IMR-90 (cell line): ENCODE data around the gene SELENOP. TPM values are rescaled to one million over a fixed set of nuclear protein-coding genes. Genes with fewer than 3 reads are reported as not detected.

Experiments used
- ATAC-seq: fragments of 200-7000 bp; cut with Tn5 transposase; 2 replicates; pipeline ENCODE4 v1.9.1; 2020; ENCODE audit warnings: low read depth, mild to moderate bottlenecking, moderate library complexity
- BruUV-seq: library from RNA; stranded (reverse); fragments of 400-500 nt; replicated peaks from 2 replicates; lab custom pipeline; 2021; lab: Mats Ljungman, UMichigan
- CTCF ChIA-PET: fragments of 300-600 bp; formaldehyde crosslinking; extraction: SDS; loops from one replicate; lab custom pipeline; 2021; ENCODE audit warnings: antibody characterized with exemption; lab: Yijun Ruan, JAX
- POLR2A ChIA-PET: fragments of 300-600 bp; sonication (Branson Sonifier 250); formaldehyde crosslinking; loops from one replicate; lab custom pipeline; 2022; ENCODE audit warnings: antibody characterized with exemption; ENCODE audit not compliant: unreplicated experiment; lab: Charles Lee
- DNase-seq: peaks from one replicate; pipeline ENCODE4 v3.0.0; 2013
- H2AFZ ChIP-seq: replicated peaks from 2 replicates; pipeline ENCODE3; 2013; ENCODE audit warnings: low read length, mild to moderate bottlenecking; ENCODE audit not compliant: poor library complexity
- H2AK5ac ChIP-seq: 2 replicates; pipeline ENCODE4 v1.6.1; 2013; ENCODE audit warnings: low read depth, low read length, inconsistent platforms
- H2AK9ac ChIP-seq: replicated peaks from 2 replicates; pipeline ENCODE3; 2013; ENCODE audit warnings: mild to moderate bottlenecking, low read depth, low read length, moderate library complexity; ENCODE audit not compliant: poor library complexity
- H2BK120ac ChIP-seq: 2 replicates; pipeline ENCODE4 v1.6.1; 2013; ENCODE audit warnings: low read depth, low read length, inconsistent platforms
- H2BK15ac ChIP-seq: 3 replicates; pipeline ENCODE4 v1.6.1; 2013; ENCODE audit warnings: low read depth, low read length, inconsistent platforms
- H2BK20ac ChIP-seq: 2 replicates; pipeline ENCODE4 v1.6.1; 2013; ENCODE audit warnings: low read depth, mild to moderate bottlenecking, inconsistent platforms, low read length, moderate library complexity
- H2BK5ac ChIP-seq: 2 replicates; pipeline ENCODE4 v1.6.1; 2013; ENCODE audit warnings: mild to moderate bottlenecking, low read depth, low read length, inconsistent platforms; ENCODE audit not compliant: poor library complexity, severe bottlenecking
- H3K14ac ChIP-seq: replicated peaks from 2 replicates; pipeline ENCODE4 v1.6.1; 2013; ENCODE audit warnings: low read depth, low read length, inconsistent platforms
- H3K18ac ChIP-seq: 2 replicates; pipeline ENCODE4 v1.6.1; 2013; ENCODE audit warnings: low read depth, low read length, control low read depth
- H3K23ac ChIP-seq: 2 replicates; pipeline ENCODE4 v1.6.1; 2013; ENCODE audit warnings: low read depth, low read length, inconsistent platforms
- H3K27ac ChIP-seq: 2 replicates; pipeline ENCODE4 v1.5.1; 2013; ENCODE audit warnings: mild to moderate bottlenecking, control low read depth, low read length; ENCODE audit not compliant: insufficient read depth
- H3K27me3 ChIP-seq: 2 replicates; pipeline ENCODE4 v1.6.1; 2013; ENCODE audit warnings: low read length; ENCODE audit not compliant: control insufficient read depth, insufficient read depth
- H3K36me3 ChIP-seq: 2 replicates; pipeline ENCODE4 v1.6.1; 2013; ENCODE audit warnings: low read length, mixed read lengths; ENCODE audit not compliant: control insufficient read depth, insufficient read depth
- H3K4ac ChIP-seq: 2 replicates; pipeline ENCODE4 v1.6.1; 2013; ENCODE audit warnings: low read depth, low read length, inconsistent platforms
- H3K4me1 ChIP-seq: 2 replicates; pipeline ENCODE4 v1.6.1; 2013; ENCODE audit warnings: low read length, mixed read lengths; ENCODE audit not compliant: control insufficient read depth, insufficient read depth
- H3K4me2 ChIP-seq: 2 replicates; pipeline ENCODE4 v1.6.1; 2013; ENCODE audit warnings: low read depth, mild to moderate bottlenecking, control low read depth, low read length, moderate library complexity
- H3K4me3 ChIP-seq: 2 replicates; pipeline ENCODE4 v1.5.1; 2013; ENCODE audit warnings: low read depth, mild to moderate bottlenecking, control low read depth, low read length, moderate library complexity; ENCODE audit not compliant: insufficient read depth
- H3K56ac ChIP-seq: 2 replicates; pipeline ENCODE4 v1.6.1; 2013; ENCODE audit warnings: low read length, inconsistent platforms; ENCODE audit not compliant: insufficient read depth; ENCODE audit errors: extremely low read depth
- H3K79me1 ChIP-seq, 2 experiments: 2 replicates each; pipeline ENCODE4 v1.6.1; 2013; ENCODE audit warnings: low read length in 2 of 2, inconsistent platforms in 1 of 2, low read depth in 1 of 2
- H3K9ac ChIP-seq: 2 replicates; pipeline ENCODE4 v1.6.1; 2013; ENCODE audit warnings: low read depth, low read length, control low read depth
- H3K9me1 ChIP-seq: 2 replicates; pipeline ENCODE4 v1.6.1; 2013; ENCODE audit warnings: low read length, inconsistent platforms; ENCODE audit not compliant: insufficient read depth
- H3K9me3 ChIP-seq: 2 replicates; pipeline ENCODE4 v1.6.1; 2013; ENCODE audit warnings: low read length; ENCODE audit not compliant: control insufficient read depth, insufficient read depth
- H4K20me1 ChIP-seq: 2 replicates; pipeline ENCODE4 v1.6.1; 2013; ENCODE audit warnings: low read length, inconsistent platforms; ENCODE audit not compliant: insufficient read depth
- H4K5ac ChIP-seq: 2 replicates; pipeline ENCODE4 v1.6.1; 2013; ENCODE audit warnings: mild to moderate bottlenecking, low read depth, low read length, control low read depth
- H4K8ac ChIP-seq, 2 experiments: 2 replicates each; pipeline ENCODE4 v1.6.1; 2013; ENCODE audit warnings: low read depth in 2 of 2, low read length in 2 of 2, control low read depth in 1 of 2, inconsistent platforms in 1 of 2
- H4K91ac ChIP-seq: 2 replicates; pipeline ENCODE4 v1.6.1; 2013; ENCODE audit warnings: low read depth, low read length, inconsistent platforms; ENCODE audit not compliant: insufficient read depth
- BHLHE40 ChIP-seq: fragments of 150-350 bp; IDR thresholded peaks from 2 replicates; pipeline ENCODE4 v1.6.1; 2016; ENCODE audit warnings: mild to moderate bottlenecking, low read depth, low read length
- CEBPB ChIP-seq: IDR thresholded peaks from 2 replicates; pipeline ENCODE4 v1.6.1; 2012; ENCODE audit warnings: low read depth, low read length, improper control_type of control experiment
- CHD1 ChIP-seq: IDR thresholded peaks from 2 replicates; pipeline ENCODE4 v1.6.1; 2012; ENCODE audit warnings: low read depth, low read length, improper control_type of control experiment
- CTCF ChIP-seq: conservative IDR thresholded peaks from 2 replicates; pipeline ENCODE4 v1.5.1; 2012; ENCODE audit warnings: mild to moderate bottlenecking, low read depth, low read length, improper control_type of control experiment
- ELK1 ChIP-seq: fragments of 150-350 bp; IDR thresholded peaks from 2 replicates; pipeline ENCODE4 v1.6.1; 2016; ENCODE audit warnings: low read depth, mild to moderate bottlenecking, low read length, moderate library complexity, borderline replicate concordance
- FOS ChIP-seq: fragments of 150-350 bp; IDR thresholded peaks from 2 replicates; pipeline ENCODE4 v1.6.1; 2016; ENCODE audit warnings: low read depth, low read length
- MAFK ChIP-seq: IDR thresholded peaks from 2 replicates; pipeline ENCODE4 v1.6.1; 2012; ENCODE audit warnings: low read depth, low read length, improper control_type of control experiment
- MAZ ChIP-seq: IDR thresholded peaks from 2 replicates; pipeline ENCODE4 v1.6.1; 2012; ENCODE audit warnings: low read depth, mild to moderate bottlenecking, low read length, improper control_type of control experiment, moderate library complexity, borderline replicate concordance
- MXI1 ChIP-seq: IDR thresholded peaks from 2 replicates; pipeline ENCODE4 v1.6.1; 2012; ENCODE audit warnings: low read depth, mild to moderate bottlenecking, low read length, moderate library complexity, borderline replicate concordance
- NFE2L2 ChIP-seq: fragments of 150-350 bp; IDR thresholded peaks from 2 replicates; pipeline ENCODE4 v1.6.1; 2016; ENCODE audit warnings: low read depth, mild to moderate bottlenecking, low read length
- POLR2A ChIP-seq: IDR thresholded peaks from 2 replicates; pipeline ENCODE4 v1.6.1; 2012; ENCODE audit warnings: mild to moderate bottlenecking, low read depth, low read length
- RAD21 ChIP-seq: IDR thresholded peaks from 2 replicates; pipeline ENCODE4 v1.6.1; 2012; ENCODE audit warnings: low read length, improper control_type of control experiment
- RCOR1 ChIP-seq: IDR thresholded peaks from 2 replicates; pipeline ENCODE4 v1.6.1; 2012; ENCODE audit warnings: mild to moderate bottlenecking, low read length, improper control_type of control experiment; ENCODE audit not compliant: insufficient replicate concordance
- RFX5 ChIP-seq: IDR thresholded peaks from 2 replicates; pipeline ENCODE4 v1.8.0; 2012; ENCODE audit warnings: low read depth, mild to moderate bottlenecking, low read length, moderate library complexity
- SMC3 ChIP-seq: fragments of 150-350 bp; IDR thresholded peaks from 2 replicates; pipeline ENCODE4 v1.6.1; 2016; ENCODE audit warnings: low read depth, mild to moderate bottlenecking, antibody characterized with exemption, low read length, moderate library complexity
- USF2 ChIP-seq: fragments of 150-350 bp; IDR thresholded peaks from 2 replicates; pipeline ENCODE4 v1.6.1; 2017; ENCODE audit warnings: mild to moderate bottlenecking, antibody characterized with exemption, low read length, low read depth
- WGBS, 2 experiments: methylation state at CpG; one replicate each; pipeline versions ENCODE4 v1.1.5 to v1.1.7; 2013; ENCODE audit warnings: missing lambda C conversion rate in 2 of 2; ENCODE audit not compliant: insufficient read length in 1 of 2; ENCODE audit errors: extremely low coverage in 2 of 2; 5-methylcytosine and 5-hydroxymethylcytosine counted together
- dilution Hi-C: fragments of 300-500 bp; cut with HindIII; formaldehyde crosslinking; loops from one replicate; pipeline ENCODE4 v1.14.3; 2018; ENCODE audit warnings: low sequenced_read_pairs; ENCODE audit not compliant: unreplicated experiment
- in situ Hi-C: fragments of 300-500 bp; cut with MboI; formaldehyde crosslinking; loops from 3 replicates; pipeline ENCODE4 v1.14.3; 2019; ENCODE audit warnings: low sequenced_read_pairs, inconsistent platforms, mixed read lengths
- intact Hi-C: fragments of 100-400 bp; cut with micrococcal nuclease; formaldehyde crosslinking; loops from 2 replicates; pipeline ENCODE4 v1.10.0; 2022
- polyA plus RNA-seq, 3 experiments: library from polyadenylated mRNA; depleted of rRNA; stranded (reverse); fragments of >200 nt; gene quantifications; 2 replicates each; pipeline ENCODE4 v1.2.3, GENCODE V29; 2012; ENCODE audit warnings: low replicate concordance in 1 of 3
- total RNA-seq: library from RNA; depleted of rRNA; stranded (reverse); fragments of >200 nt; gene quantifications from 2 replicates; pipeline ENCODE4 v1.2.3, GENCODE V29; 2012

Gene SELENOP
- total and polyA plus RNA-seq, 2 of the 4 experiments (the other 2 are of a cell fraction) = 0.55 to 1.1 TPM

DNA sequence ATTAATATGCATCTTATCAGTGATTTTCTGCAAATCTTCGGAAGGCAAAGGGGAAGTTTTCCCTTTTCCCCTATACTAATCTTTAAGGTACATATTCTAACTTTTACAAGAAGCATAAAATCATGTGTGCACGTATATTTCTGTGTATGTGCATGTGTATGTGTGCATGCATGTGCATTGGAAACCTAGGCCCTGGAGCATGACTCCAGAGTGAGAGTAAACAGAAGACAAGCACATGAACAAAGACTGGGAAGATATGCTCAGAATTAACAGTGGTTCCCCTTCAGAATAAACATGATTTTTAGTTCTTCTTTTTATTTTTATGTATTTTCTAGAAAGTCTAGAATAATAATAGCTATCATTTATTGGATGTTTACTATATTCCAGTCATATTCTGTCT, 10.9 kb upstream of the SELENOP start:
- intact Hi-C loops = no loop called here
- Histone ChIP-seq H3K9me3 (no peaks in the 10 kb centered on the region), H3K9ac (no peak overlapping the region), H4K5ac (no peak overlapping the region), H3K4me3 (no peak overlapping the region), H3K4me1 (no peaks in the 10 kb centered on the region), H2BK5ac (no peak overlapping the region), H3K23ac (no peak overlapping the region), H3K9me1 (no peaks in the 10 kb centered on the region), H4K91ac (no peak overlapping the region), H3K56ac (no peak overlapping the region), H3K27ac (no peak overlapping the region), H2AFZ (no peak overlapping the region), H3K4ac (no peak overlapping the region), H2BK15ac (no peak overlapping the region), H2BK120ac (no peak overlapping the region), H2AK5ac (no peak overlapping the region), H2AK9ac (no peak overlapping the region), H3K18ac (no peak overlapping the region), H4K20me1 (no peaks in the 10 kb centered on the region), H2BK20ac (no peak overlapping the region), H3K36me3 (no peaks in the 10 kb centered on the region), H3K4me2 (no peak overlapping the region), H3K27me3 (peaks cover 2% of the 10 kb centered on the region; the same call in 1 of the 2 replicates), H4K8ac (no peak overlapping the region), H3K14ac (no peak overlapping the region), H3K79me1 (no peaks in the 10 kb centered on the region)
- no CpG with 5 or more reads among the region's 2 CpGs for WGBS, 2 experiments
- no TSS peak for BruUV-seq
- DNase-seq (no peak), ATAC-seq (no peak)
- POLR2A ChIA-PET = no interaction called here
- in situ Hi-C loops = no loop called here
- CTCF ChIA-PET = no interaction called here
- TF ChIP-seq CHD1 (no peak), BHLHE40 (no peak), POLR2A (no peak), NFE2L2 (no peak), CEBPB (no peak), MAZ (no peak), MAFK (no peak), SMC3 (no peak), RFX5 (no peak), RCOR1 (no peak), MXI1 (no peak), RAD21 (no peak), USF2 (no peak), CTCF (no peak), FOS (no peak), ELK1 (no peak)
- dilution Hi-C loops = no loop called here
